ENCODE results near the gene ANXA3. TPM values are rescaled to one million over a fixed set of nuclear protein-coding genes. Genes with fewer than 3 reads are reported as not detected.
"Not testable (repeated sequence)": the region's sequence is repeated elsewhere in the genome, so short reads cannot be mapped to it uniquely, and the experiment has no call there.

ANXA3 gene
- total RNA-seq, 1 experiment from 2014 or later = 18.8 TPM

GRCh38 chr4:78532046-78532445, 19.5 kb upstream of the ANXA3 start:
- in situ Hi-C loops (cut with HindIII; ENCODE audit: low pct_unique_long_range_greater_than_20kb, low sequenced_read_pairs) = no loop called here
- no peak for DNase-seq (ENCODE audit: low read depth, low spot score)

- no peak for DNase-seq (ENCODE audit: low read depth, low spot score)
These were observed 17.7 kb upstream of the ANXA3 start for GRCh38 chr4:78533854-78534253.

GRCh38 chr4:78534286-78534955, 17.1 kb upstream of the ANXA3 start:
- in situ Hi-C loops (cut with HindIII; ENCODE audit: low pct_unique_long_range_greater_than_20kb, low sequenced_read_pairs) = no loop called here
- peak; percentile 78 for DNase-seq (ENCODE audit: low read depth, low spot score)

More at GRCh38 chr4:78533854-78534253, 17.7 kb upstream of the ANXA3 start:
- in situ Hi-C loops (cut with HindIII; ENCODE audit: low pct_unique_long_range_greater_than_20kb, low sequenced_read_pairs) = no loop called here

- in situ Hi-C loops (cut with HindIII; ENCODE audit: low pct_unique_long_range_greater_than_20kb, low sequenced_read_pairs) = no loop called here
- DNase-seq (ENCODE audit: low read depth, low spot score) = no peak
These were observed 9.2 kb upstream of the ANXA3 start for GRCh38 chr4:78542373-78542772.

GRCh38 chr4:78543424-78544125, 8.0 kb upstream of the ANXA3 start:
- in situ Hi-C loops (cut with HindIII; ENCODE audit: low pct_unique_long_range_greater_than_20kb, low sequenced_read_pairs) = no loop called here
- peak; percentile 11 for DNase-seq (ENCODE audit: low read depth, low spot score)

- peak; percentile 28 for DNase-seq (ENCODE audit: low read depth, low spot score)
- in situ Hi-C loops (cut with HindIII; ENCODE audit: low pct_unique_long_range_greater_than_20kb, low sequenced_read_pairs) = no loop called here
These were observed 6.9 kb upstream of the ANXA3 start for GRCh38 chr4:78544678-78545077.

- in situ Hi-C loops (cut with HindIII; ENCODE audit: low pct_unique_long_range_greater_than_20kb, low sequenced_read_pairs) = no loop called here
These were observed 6.0 kb upstream of the ANXA3 start for GRCh38 chr4:78545275-78546246.

GRCh38 chr4:78547899-78548298, 3.7 kb upstream of the ANXA3 start:
- in situ Hi-C loops (cut with HindIII; ENCODE audit: low pct_unique_long_range_greater_than_20kb, low sequenced_read_pairs); DNase-seq (ENCODE audit: low read depth, low spot score): not testable (repeated sequence)

More at GRCh38 chr4:78545275-78546246, 6.0 kb upstream of the ANXA3 start:
- DNase-seq (ENCODE audit: low read depth, low spot score) = peak; percentile 88

GRCh38 chr4:78548889-78549288, 2.7 kb upstream of the ANXA3 start:
- DNase-seq (ENCODE audit: low read depth, low spot score); in situ Hi-C loops (cut with HindIII; ENCODE audit: low pct_unique_long_range_greater_than_20kb, low sequenced_read_pairs): not testable (repeated sequence)

- in situ Hi-C loops (cut with HindIII; ENCODE audit: low pct_unique_long_range_greater_than_20kb, low sequenced_read_pairs) = no loop called here
These were observed 946 bp downstream of the ANXA3 start for GRCh38 chr4:78552389-78553042.

GRCh38 chr4:78553043-78553396, 1.4 kb downstream of the ANXA3 start:
- DNase-seq (ENCODE audit: low read depth, low spot score) = no peak
- in situ Hi-C loops (cut with HindIII; ENCODE audit: low pct_unique_long_range_greater_than_20kb, low sequenced_read_pairs) = no loop called here

More at GRCh38 chr4:78552389-78553042, 946 bp downstream of the ANXA3 start:
- no peak for DNase-seq (ENCODE audit: low read depth, low spot score)

GRCh38 chr4:78553529-78554060, 2.0 kb downstream of the ANXA3 start:
- in situ Hi-C loops (cut with HindIII; ENCODE audit: low pct_unique_long_range_greater_than_20kb, low sequenced_read_pairs) = no loop called here
- no peak for DNase-seq (ENCODE audit: low read depth, low spot score)

- in situ Hi-C loops (cut with HindIII; ENCODE audit: low pct_unique_long_range_greater_than_20kb, low sequenced_read_pairs) = no loop called here
- no peak for DNase-seq (ENCODE audit: low read depth, low spot score)
These were observed 5.1 kb downstream of the ANXA3 start for GRCh38 chr4:78556665-78557064.

GRCh38 chr4:78557841-78558240, 6.3 kb downstream of the ANXA3 start:
- peak; percentile 83 for DNase-seq (ENCODE audit: low read depth, low spot score)
- in situ Hi-C loops (cut with HindIII; ENCODE audit: low pct_unique_long_range_greater_than_20kb, low sequenced_read_pairs) = no loop called here

- no peak for DNase-seq (ENCODE audit: low read depth, low spot score)
- in situ Hi-C loops (cut with HindIII; ENCODE audit: low pct_unique_long_range_greater_than_20kb, low sequenced_read_pairs) = no loop called here
These were observed 6.8 kb downstream of the ANXA3 start for GRCh38 chr4:78558410-78558809.

GRCh38 chr4:78560296-78560963, 8.9 kb downstream of the ANXA3 start:
- in situ Hi-C loops (cut with HindIII; ENCODE audit: low pct_unique_long_range_greater_than_20kb, low sequenced_read_pairs) = no loop called here
- peak; percentile 22 for DNase-seq (ENCODE audit: low read depth, low spot score)

GRCh38 chr4:78561677-78562076, 10.1 kb downstream of the ANXA3 start:
- DNase-seq (ENCODE audit: low read depth, low spot score) = no peak
- in situ Hi-C loops (cut with HindIII; ENCODE audit: low pct_unique_long_range_greater_than_20kb, low sequenced_read_pairs) = no loop called here
